ENCODE data around the gene TNIK.

DNA sequence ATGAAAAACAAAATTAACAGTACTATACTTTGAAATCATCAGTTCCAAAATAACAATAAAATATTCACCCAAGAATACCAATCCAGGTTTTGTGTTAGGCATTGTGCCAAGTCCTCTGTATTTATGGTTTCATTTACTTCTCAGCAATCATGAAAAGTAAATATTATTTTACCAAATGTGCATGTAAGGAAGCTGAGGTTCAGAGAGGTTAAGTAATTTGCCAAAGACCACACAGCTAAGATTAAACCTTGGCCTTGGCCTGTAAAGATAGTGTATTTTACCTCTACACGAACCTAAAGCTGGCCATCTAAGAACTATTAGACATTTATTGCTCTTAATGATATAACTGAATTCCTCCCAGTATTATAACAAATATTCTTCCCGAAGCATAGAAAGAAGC is 309.3 kb downstream of the TNIK start:
- TF ChIP-seq POLR2A (IDR thresholded peaks at IDR 0.05) (no peak), POLR2AphosphoS5 (IDR thresholded peaks at IDR 0.05) (no peak)
- TF ChIP-seq, protein P1, sequence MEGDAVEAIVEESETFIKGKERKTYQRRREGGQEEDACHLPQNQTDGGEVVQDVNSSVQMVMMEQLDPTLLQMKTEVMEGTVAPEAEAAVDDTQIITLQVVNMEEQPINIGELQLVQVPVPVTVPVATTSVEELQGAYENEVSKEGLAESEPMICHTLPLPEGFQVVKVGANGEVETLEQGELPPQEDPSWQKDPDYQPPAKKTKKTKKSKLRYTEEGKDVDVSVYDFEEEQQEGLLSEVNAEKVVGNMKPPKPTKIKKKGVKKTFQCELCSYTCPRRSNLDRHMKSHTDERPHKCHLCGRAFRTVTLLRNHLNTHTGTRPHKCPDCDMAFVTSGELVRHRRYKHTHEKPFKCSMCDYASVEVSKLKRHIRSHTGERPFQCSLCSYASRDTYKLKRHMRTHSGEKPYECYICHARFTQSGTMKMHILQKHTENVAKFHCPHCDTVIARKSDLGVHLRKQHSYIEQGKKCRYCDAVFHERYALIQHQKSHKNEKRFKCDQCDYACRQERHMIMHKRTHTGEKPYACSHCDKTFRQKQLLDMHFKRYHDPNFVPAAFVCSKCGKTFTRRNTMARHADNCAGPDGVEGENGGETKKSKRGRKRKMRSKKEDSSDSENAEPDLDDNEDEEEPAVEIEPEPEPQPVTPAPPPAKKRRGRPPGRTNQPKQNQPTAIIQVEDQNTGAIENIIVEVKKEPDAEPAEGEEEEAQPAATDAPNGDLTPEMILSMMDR (IDR thresholded peaks at IDR 0.05), result no peak
